SH-SY5Y (cell line): Measurements from ENCODE around the gene SLC50A1.

Experiments used
- GATA2 ChIP-seq: IDR thresholded peaks from 2 replicates; pipeline ENCODE4 v1.6.1; 2011; ENCODE audit warnings: mild to moderate bottlenecking, low read depth, low read length
- GATA3 ChIP-seq: IDR thresholded peaks from 2 replicates; pipeline ENCODE4 v1.6.1; 2011; ENCODE audit warnings: low read depth, mild to moderate bottlenecking, low read length, moderate library complexity

DNA sequence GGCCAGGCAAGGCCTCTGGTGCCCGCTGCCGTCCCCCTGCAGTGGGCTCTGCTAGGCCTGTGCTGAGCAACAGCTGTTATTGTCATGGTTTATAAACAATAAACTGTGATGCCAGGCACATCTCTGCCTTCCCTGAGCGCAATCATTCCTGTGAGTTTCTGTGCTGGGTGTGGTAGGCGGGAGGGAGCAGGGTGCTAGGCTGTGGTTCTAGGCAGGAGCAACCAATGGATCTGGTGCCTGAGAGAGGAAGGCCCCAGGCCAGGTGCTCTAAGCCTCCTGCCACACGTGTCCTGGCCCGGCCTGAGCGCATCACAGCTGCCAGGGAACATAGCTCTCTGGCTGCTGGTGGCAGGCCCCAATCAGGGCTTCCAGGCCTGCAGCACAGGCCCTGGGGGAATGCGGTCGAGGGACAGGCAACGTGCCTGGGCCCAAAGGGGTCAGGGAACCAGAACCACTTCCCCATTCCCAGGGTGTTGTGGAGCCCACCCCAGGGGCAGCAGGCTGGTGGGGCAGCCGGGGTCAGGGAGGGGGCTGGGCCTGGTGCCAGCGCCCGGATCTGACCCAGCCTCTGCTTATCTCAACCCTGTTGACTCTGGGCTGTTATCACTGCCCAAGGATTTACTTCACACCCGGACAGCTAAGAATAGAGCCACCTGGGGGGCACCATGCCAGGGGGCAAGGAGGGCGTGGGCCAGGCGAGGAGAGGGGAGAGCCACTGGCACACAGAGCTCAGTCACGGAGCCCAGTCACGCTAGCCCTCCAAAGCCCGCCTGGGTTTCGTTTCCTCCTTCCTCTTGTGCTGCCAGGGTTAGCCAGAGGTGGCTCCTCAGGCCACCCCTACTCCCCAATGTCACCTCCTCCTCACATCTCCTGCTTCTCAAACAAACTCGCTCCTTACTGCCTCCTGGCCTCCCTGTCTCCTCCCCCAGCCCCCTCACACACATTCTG, 49.5 kb downstream of the SLC50A1 start:
- TF ChIP-seq GATA2 (no peak), GATA3 (no peak)
